NCI-H146 (cell line): ENCODE data around the gene CLCN4.

Source experiments
- DNase-seq: peaks from one replicate; lab custom pipeline; 2025; lab: John Stamatoyannopoulos, UW

Gene CLCN4

DNA sequence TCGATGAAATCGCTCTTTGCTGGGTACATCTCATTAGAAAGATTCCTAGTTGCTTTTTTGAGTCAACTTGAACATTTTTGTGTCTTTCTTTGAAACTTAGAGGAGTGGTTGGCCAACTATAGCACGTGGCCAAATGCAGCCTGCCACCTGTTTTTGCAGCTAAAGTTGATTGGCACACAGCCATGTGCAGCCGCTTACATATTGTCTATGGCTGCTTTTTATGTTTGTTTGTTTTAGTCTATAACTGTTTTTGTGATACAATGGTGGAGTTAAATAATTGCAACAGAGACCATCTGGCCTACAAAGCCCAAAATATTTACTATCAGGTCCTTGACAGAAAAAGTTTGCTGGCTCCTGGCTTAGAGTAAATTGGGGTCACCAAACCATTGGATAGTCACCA is 86.3 kb downstream of the CLCN4 start:
- no peak for DNase-seq

DNA sequence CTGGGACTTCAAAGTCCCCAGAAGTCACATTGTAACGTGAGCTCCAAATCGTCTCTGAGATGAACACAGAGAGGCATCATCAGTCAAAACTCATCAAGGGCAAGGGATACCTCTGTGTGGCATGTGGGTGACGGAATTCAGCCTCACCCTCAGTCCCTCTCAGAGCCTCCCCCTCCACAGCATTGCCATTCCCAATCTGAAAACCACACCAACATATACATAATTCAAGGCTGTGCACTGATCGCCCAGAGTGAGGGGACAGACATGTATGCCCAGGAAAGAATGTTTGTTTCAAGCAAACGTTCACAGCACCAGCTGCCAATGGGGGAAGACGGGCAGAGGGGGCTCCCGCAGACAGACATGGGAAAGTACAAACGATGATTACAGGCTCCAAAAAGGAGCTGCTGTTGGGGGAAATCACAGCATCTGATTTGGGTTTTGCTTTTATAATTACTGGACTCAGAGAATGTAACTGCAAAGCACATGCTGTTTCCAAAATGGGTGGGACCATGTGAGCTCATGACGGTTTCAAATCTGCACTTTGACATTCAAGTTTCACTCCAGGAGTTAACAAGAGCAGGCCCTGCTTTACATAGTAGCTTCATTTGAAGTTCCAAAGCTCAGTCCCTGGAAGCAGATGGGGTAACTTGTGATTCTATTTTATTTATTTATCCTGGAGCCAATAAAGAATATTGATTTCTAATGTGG is 88.3 kb downstream of the CLCN4 start:
- DNase-seq: no peak

DNA sequence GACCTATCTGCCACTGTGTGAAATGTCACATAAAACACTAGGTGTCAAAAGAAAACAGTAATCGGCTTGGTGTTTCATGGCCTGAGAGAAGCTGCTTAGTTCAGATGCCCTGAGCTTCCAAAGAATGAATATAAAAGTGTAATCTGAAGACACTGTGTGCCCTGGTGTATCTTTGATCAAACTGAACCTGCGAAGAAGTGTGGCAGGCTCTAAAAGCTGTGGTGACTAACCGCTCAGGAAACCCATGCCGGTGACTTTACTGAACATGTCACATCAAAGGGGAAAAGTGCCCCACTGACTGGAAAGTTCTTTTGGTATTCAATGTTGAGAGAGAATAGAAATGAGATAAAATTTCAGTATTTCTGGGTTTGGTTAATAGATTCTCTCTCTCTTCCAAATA is 89.1 kb downstream of the CLCN4 start:
- no peak for DNase-seq

DNA sequence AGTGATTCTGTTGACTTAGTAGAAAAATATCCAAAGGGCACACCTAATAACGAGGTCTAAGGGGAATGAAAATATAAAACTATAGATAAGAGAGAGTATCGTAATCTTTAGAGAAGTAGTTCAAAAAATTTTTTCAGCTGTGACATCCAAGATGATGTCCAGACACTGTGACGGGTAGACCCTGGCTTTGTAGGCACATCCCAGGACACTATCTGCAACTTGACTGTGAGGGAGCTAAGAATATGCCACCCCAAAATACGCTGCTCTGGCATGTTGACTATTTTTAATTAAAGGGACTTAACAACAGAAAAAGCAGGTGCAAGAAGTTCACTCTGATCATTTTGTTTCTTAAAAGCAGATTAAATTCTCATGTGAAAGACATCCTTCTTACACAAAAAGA is 89.5 kb downstream of the CLCN4 start:
- no peak for DNase-seq

DNA sequence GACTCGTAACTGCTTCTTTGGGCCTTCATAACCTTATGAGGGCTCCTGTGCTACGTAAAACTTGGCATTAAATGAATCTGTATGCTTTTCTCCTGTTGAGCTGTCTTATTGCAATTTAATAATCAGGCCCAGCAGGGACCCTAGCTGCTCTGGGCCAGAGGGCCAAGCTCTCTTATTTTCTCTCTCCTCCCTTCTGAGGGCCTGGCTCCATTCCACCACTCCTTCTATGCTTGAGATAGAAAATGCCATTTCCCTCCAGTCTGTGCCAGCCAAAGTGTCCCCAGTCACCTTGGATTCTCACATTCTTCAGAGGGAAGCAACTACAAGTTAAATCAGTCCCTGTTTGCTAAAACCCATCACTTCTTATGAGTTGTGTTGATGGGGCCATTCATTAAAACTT is 90.1 kb downstream of the CLCN4 start:
- no peak for DNase-seq

DNA sequence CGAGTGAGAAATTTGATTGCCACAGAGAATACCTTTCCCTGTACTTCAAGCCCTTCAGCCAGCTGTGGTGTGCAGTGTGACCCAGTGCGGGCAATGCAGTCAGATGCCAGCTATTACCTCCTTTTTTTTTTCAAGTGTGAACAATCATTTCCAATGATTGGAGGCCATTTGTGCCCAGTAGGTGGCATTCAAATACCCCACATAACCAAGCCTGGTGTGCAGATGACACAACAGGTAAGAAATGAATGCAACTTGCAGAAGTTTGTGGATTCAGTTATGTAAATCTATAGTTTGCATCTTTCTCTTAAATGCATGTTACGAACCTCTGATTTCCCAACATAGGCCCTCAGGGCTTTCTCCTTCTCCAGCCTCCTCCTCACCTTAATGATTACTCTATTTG is 98.0 kb downstream of the CLCN4 start:
- no peak for DNase-seq

DNA sequence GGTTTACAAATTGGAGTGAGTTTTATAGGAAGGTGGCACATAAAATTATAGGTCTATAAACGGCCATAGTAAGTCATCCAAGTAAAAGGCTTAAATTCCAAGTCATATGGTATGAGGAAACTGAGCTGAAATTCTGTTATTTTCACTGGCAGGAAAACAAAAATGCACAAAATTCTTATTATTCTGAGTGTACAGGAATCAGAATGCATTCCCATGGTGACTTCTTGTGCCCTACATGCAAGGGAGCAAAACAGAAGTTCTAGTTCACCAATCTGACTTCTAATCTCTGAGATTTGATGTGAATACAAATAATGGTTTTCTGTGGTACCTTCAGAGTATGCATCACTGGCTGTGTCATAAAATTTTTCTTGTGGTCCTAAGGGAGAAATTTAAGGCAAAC is 102.9 kb downstream of the CLCN4 start:
- DNase-seq: no peak

DNA sequence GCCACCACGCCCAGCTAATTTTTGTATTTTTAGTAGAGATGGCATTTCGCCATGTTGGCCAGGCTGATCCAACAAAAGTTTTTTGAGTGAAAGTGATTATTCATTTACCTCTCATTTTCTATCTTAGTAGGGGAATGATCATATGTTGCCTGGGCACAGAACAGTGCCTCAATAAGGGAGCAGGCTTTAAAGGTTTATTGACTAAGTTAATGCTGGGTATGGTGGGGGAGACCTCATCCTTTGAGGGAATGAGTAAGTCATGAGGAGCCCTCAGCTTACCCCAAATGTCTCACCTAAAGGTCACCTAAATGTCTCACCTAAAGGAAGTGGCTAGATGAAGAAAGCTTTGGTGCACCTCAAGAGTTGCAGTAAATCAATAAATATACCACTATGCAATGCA is 109.0 kb downstream of the CLCN4 start:
- no peak for DNase-seq

DNA sequence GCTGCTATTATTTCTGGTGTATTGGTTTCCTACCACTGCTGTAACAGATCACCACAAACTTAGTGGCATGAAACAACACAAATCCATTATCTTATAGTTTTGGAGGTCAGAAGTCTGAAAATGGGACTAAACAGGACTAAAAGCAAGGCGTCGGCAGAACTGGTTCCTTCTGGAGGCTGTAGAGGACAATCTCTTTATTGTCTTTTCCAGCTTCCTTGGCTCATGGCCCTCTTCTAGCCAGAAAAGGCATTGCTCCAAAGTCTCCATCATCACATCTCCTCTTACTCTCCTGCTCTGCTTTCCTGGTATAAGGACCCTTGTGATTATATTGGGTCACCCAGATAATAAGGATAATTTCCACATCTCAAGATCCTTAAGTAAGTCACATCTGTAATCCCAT is 121.9 kb downstream of the CLCN4 start:
- DNase-seq: no peak

DNA sequence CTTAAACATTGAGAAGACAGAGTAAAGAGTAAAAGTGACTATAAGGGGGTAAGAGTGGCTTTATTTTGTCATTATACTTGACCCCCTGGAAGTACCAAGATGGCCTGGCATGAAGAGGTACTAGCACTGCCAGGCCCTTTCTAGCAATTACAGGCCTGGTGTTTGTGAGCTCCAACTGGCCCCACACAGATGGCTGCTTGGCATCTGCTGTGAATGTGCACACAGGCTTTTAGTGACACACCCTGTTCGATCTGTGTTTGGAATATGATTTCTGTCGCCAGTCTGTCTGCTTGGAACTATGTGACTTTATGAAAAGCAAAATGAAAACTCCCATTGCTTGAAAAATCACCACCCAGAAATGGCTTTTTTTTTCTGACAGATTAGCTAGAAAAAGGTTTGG is 123.3 kb downstream of the CLCN4 start:
- DNase-seq: no peak

DNA sequence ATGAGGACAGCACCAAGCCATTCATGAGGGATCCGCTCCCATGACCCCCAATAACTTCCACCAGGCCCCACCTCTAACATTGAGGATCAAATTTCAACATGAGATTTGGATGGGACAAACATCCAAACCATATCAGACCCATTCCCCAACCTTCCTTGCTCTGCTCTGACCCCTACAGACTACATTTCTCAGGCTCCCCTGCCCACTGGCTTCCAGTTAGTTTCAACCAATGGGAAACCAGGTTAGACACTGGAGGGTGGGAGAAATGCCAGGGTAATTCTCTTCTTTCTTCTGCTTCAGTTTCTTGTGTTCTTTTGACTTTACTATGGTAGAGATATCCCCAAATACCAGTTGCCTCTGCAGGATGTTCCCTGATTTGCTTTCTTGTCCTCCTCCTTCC is 125.7 kb downstream of the CLCN4 start:
- DNase-seq: no peak

DNA sequence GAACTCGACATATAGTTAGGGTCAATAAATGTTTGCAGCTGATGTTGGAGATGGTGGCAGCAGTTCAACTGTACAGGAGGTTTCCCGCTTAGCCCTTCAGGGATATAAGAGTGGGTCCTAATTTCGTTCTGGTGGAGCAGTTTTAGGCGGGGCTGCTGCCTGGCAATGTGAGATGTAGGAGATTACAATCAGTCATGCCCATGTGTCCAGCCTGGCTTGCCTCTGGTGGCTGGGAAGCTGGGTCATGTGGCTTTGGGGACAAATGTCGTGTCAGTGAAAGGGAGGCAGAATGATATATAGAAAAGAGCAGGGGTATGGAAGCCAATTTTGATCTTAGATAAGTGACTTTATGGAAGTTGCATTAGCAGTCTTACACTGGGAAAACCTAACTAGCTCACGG is 129.4 kb downstream of the CLCN4 start:
- no peak for DNase-seq
